ENCODE data around the gene SYTL5. TPM values are rescaled to one million over a fixed set of nuclear protein-coding genes. Genes with fewer than 3 reads are reported as not detected.

The SYTL5 gene
- polyA plus RNA-seq, 1 donor (not counting 4 experiments of a cell fraction or from before 2014, with no cell fraction given) = 0.09 TPM

DNA sequence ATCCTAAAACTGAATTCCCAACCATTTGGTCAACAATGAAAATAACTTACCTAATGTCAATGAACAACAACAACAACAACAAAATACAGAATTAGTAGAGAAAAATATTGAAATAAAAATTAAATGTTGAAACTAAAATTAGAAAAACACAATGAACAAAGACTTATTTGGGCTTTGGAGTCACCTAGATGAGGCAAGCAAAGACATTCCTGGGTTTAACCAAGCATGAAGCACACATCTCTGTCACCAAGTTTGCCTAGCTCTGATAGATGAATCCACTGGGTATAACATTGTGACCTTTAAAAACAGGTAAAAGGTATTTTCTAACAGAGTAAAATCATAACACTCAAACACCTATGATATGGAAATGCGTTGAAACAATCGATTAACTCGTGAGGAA, 13.2 kb upstream of the SYTL5 start:
- H3K9me3 ChIP-seq (ENCODE audit: control insufficient read depth, low read depth, low read length) = no peaks in the 10 kb centered on the region
- no peaks in the 10 kb centered on the region for H4K20me1 ChIP-seq (ENCODE audit: control insufficient read depth, extremely low read depth, insufficient read depth, low read length)
- no peaks in the 10 kb centered on the region for H3K79me2 ChIP-seq (ENCODE audit: control insufficient read depth, insufficient read depth, low read length)
- no peak overlapping the region for H3K9ac ChIP-seq (ENCODE audit: control insufficient read depth, extremely low read depth, insufficient read depth, low read length)
- H2AFZ ChIP-seq (ENCODE audit: control insufficient read depth, low read length) = no peak overlapping the region
- no peak for DNase-seq (ENCODE audit: low read depth, low spot score)
- H3K27ac ChIP-seq (ENCODE audit: control insufficient read depth, insufficient read depth, low read length) = no peak overlapping the region
- H3K4me1 ChIP-seq (ENCODE audit: control insufficient read depth, extremely low read depth, insufficient read depth, low read length) = peaks cover 10% of the 10 kb centered on the region
- TF ChIP-seq, protein P1, sequence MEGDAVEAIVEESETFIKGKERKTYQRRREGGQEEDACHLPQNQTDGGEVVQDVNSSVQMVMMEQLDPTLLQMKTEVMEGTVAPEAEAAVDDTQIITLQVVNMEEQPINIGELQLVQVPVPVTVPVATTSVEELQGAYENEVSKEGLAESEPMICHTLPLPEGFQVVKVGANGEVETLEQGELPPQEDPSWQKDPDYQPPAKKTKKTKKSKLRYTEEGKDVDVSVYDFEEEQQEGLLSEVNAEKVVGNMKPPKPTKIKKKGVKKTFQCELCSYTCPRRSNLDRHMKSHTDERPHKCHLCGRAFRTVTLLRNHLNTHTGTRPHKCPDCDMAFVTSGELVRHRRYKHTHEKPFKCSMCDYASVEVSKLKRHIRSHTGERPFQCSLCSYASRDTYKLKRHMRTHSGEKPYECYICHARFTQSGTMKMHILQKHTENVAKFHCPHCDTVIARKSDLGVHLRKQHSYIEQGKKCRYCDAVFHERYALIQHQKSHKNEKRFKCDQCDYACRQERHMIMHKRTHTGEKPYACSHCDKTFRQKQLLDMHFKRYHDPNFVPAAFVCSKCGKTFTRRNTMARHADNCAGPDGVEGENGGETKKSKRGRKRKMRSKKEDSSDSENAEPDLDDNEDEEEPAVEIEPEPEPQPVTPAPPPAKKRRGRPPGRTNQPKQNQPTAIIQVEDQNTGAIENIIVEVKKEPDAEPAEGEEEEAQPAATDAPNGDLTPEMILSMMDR (optimal IDR thresholded peaks at IDR 0.05 in 1 of 3, IDR thresholded peaks at IDR 0.05 in 1 of 3, conservative IDR thresholded peaks at IDR 0.05 in 1 of 3; ENCODE audit: extremely low read depth in 1 of 3, insufficient read depth in 2 of 3, low read length in 3 of 3) = no peak
- no peak for TF ChIP-seq EZH2 (IDR thresholded peaks at IDR 0.05; ENCODE audit: low read length)
- H3K36me3 ChIP-seq (ENCODE audit: control insufficient read depth in 2 of 2, extremely low read depth in 1 of 2, insufficient read depth in 2 of 2, low read length in 2 of 2) = no peaks in the 10 kb centered on the region
- H3K4me2 ChIP-seq (ENCODE audit: control insufficient read depth, extremely low read depth, insufficient read depth, low read depth, low read length) = no peak overlapping the region
- no peak overlapping the region for H3K4me3 ChIP-seq (ENCODE audit: control insufficient read depth in 2 of 3, extremely low read depth in 1 of 3, insufficient read depth in 2 of 3, low read depth in 1 of 3, low read length in 3 of 3)
- dilution Hi-C loops (cut with MboI; ENCODE audit: extremely low pct_ligation_motif_present, low sequenced_read_pairs) = no loop called here
- no peaks in the 10 kb centered on the region for H3K9me1 ChIP-seq (ENCODE audit: control insufficient read depth, extremely low read depth, insufficient read depth, low read length)
- no peaks in the 10 kb centered on the region for H3K27me3 ChIP-seq (ENCODE audit: control insufficient read depth, extremely low read depth, insufficient read depth, low read length)
- no peak for FAIRE-seq

DNA sequence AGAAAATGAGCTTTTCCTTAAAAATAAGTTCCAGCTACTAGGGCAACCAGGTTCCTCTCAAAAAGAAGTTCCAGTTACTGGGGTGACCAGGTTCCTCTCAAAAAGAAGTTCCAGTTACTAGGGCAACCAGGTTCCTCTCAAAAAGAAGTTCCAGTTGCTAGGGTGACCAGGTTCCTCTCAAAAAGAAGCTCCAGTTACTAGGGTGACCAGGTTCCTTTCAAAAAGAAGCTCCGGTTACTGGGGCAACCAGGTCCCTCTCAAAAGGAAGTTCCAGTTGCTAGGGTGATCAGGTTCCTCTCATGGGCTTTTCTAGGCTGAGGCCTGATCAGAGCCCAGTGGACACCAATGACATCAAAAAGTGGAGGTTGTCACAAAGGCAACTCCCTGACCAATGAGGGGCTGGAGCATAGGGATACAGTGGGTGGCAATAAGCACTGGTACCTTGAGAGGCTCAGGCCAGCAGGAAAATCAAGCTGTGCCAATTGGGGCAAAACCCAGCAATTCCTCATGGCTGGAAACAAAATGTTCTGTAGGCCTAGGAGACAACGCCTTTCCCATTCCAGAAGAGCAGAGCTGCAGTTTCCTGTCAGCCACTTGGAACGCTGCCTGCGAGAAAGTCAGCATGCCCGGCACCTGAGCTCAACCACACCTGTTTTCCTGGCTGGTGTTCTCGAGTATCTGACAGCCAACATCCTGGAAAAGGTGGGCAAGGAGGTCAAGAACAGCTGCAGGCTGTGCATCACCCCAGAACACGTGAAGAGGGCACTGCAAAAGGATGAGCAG, 12.3 kb upstream of the SYTL5 start:
- dilution Hi-C loops (cut with MboI; ENCODE audit: extremely low pct_ligation_motif_present, low sequenced_read_pairs) = no loop called here
- Histone ChIP-seq H3K27ac (ENCODE audit: control insufficient read depth, insufficient read depth, low read length) (no peak overlapping the region), H3K27me3 (ENCODE audit: control insufficient read depth, extremely low read depth, insufficient read depth, low read length) (no peaks in the 10 kb centered on the region), H3K9me3 (ENCODE audit: control insufficient read depth, low read depth, low read length) (no peaks in the 10 kb centered on the region), H3K36me3 (ENCODE audit: control insufficient read depth in 2 of 2, extremely low read depth in 1 of 2, insufficient read depth in 2 of 2, low read length in 2 of 2) (no peaks in the 10 kb centered on the region), H3K4me2 (ENCODE audit: control insufficient read depth, extremely low read depth, insufficient read depth, low read depth, low read length) (peak overlapping the region; percentile 39), H3K4me1 (ENCODE audit: control insufficient read depth, extremely low read depth, insufficient read depth, low read length) (peaks cover 16% of the 10 kb centered on the region), H3K4me3 (ENCODE audit: control insufficient read depth in 2 of 3, extremely low read depth in 1 of 3, insufficient read depth in 2 of 3, low read depth in 1 of 3, low read length in 3 of 3) (no peak overlapping the region), H2AFZ (ENCODE audit: control insufficient read depth, low read length) (peak overlapping the region; percentile 62), H3K9ac (ENCODE audit: control insufficient read depth, extremely low read depth, insufficient read depth, low read length) (no peak overlapping the region), H4K20me1 (ENCODE audit: control insufficient read depth, extremely low read depth, insufficient read depth, low read length) (peaks cover 2% of the 10 kb centered on the region), H3K9me1 (ENCODE audit: control insufficient read depth, extremely low read depth, insufficient read depth, low read length) (no peaks in the 10 kb centered on the region), H3K79me2 (ENCODE audit: control insufficient read depth, insufficient read depth, low read length) (no peaks in the 10 kb centered on the region)
- TF ChIP-seq, protein P1 (optimal IDR thresholded peaks at IDR 0.05 in 1 of 3, IDR thresholded peaks at IDR 0.05 in 1 of 3, conservative IDR thresholded peaks at IDR 0.05 in 1 of 3; ENCODE audit: extremely low read depth in 1 of 3, insufficient read depth in 2 of 3, low read length in 3 of 3) = no peak
- no peak for TF ChIP-seq EZH2 (IDR thresholded peaks at IDR 0.05; ENCODE audit: low read length)
- FAIRE-seq (peak; percentile 69), DNase-seq (ENCODE audit: low read depth, low spot score) (peak; percentile 19)
